ENCODE measurements around the gene PHOSPHO2.

Gene PHOSPHO2

DNA sequence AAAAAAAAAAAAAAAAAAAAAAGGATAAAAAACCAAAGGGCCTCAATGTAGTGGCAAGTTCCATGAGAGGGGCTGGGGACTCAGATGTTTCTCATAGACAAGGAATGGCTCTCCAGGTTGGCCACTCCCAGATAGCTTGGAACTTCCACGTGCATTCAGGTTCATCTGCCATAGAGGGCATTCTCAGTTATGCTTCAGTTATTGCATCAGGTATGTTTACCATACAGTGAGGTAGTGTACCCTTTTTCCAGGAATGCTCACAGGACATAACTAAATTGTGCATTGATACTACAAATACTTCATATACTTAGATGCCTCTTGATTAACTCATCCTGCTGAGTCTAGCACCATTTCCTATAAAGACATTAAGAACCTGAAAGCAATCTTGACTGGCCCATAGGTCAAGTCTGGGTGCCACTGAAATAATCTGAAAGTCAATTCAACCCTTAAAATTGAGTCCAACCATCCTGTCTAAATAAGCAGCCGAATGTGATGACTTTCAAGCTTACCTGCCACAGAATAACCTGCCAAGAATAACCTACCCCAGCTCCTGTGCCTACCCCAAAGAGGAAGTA, 24.7 kb downstream of the PHOSPHO2 start:
- no peak for DNase-seq

DNA sequence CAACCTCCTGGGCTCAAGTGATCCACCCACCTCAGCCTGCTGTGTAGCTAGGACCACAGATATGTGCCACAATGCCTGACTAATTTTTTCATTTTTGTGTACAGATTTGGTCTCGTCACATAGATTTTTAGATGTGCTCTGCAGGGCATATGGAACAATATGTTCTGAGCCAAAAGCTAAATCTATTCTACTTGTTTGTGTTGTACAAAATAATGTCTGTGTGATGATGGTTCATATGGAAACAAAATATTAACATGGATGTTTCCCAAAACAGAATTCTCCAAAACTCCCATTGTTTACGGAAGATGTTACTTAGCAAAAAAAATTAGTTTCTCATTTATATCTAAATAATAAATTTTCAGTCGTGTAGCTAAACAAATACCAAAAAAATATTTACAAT, 26.7 kb downstream of the PHOSPHO2 start:
- DNase-seq = no peak

DNA sequence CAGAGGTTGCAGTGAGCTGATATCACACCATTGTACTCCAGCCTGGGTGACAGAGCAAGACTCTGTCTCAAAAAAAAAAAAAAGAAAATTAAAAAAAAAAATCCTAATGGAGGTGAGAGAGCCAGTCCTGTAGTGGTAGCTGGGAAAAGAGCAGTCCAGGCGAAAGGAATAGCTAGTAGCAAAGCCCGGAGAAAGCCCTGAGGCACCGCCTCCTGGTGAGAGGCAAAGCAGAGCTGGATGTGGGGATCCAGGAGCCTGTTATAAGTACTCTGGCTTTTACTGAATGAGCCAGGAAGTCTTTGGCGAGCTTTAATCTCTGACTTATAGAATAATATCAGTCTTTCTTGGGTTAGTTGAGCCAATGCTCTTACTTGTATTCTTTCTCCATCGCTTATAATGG, 32.8 kb downstream of the PHOSPHO2 start:
- DNase-seq = no peak

DNA sequence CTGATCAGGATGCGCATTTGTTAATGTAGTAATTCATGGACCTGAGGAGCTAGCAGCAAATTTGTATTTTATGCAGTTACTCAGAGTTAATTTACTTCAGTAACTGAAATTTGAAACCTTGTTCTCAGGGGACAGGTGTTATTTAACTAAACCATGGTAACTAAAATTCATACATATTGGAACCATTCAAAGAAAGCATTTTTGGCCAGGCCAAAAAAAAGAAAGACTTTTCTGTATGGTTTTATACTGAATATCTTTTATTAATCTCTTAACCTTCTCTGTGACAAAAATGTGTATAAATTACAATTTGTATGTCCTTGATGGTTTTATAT, 35.0 kb downstream of the PHOSPHO2 start:
- DNase-seq = no peak

DNA sequence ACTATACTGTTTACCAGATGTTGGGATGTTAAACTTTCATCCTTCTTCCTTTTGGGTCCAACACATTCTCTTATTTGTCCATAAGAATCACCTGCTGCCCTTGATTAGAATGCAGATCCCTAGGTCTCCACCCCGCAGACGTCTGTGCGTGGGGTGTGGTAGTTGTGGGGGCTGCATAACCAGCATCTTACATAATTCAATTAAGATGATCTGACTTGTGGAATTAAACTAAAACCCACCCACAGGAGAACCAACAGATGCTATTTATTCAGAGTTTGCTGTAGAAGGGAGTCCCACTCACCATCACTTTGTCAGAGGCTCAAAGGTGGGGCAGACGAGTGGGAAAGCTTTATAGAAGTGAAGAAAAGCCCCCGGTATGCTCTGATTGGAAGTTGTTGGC, 37.8 kb downstream of the PHOSPHO2 start:
- DNase-seq = no peak

DNA sequence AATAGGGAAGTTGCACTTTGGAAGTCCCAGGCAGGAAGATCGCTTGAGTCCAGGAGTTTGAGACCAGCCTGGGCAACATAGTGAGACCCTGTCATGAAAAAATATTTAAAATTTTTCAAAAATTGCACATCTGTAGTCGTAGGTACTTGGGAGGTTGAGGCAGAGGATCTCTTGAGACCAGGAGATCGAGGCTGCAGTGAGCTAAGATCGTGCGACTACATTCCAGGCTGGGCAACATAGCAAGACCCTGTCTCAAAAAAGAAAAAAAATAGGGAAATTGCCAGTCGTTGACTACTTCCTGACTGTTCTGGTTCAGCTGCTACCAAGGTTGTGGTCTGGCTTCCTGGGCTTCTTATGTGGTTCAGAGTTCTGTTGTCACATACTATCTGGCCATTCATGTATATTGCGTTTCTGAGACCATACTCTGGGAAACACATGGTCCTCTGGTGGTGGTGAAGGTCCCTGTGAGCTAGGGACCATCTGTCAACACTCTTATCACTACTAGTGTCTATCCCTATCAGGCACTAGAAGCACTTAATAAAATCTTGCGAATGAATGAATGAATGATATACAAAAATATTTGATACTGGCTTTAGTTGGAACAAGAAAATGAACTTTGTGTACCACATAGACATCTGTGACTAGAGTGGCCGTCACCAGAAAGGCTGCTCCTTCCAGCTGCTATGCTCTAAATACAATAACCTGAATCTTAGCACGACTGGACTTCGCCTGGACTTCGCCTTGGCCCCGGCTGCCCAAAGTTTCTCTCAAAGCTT, 38.5 kb downstream of the PHOSPHO2 start:
- no peak for DNase-seq

DNA sequence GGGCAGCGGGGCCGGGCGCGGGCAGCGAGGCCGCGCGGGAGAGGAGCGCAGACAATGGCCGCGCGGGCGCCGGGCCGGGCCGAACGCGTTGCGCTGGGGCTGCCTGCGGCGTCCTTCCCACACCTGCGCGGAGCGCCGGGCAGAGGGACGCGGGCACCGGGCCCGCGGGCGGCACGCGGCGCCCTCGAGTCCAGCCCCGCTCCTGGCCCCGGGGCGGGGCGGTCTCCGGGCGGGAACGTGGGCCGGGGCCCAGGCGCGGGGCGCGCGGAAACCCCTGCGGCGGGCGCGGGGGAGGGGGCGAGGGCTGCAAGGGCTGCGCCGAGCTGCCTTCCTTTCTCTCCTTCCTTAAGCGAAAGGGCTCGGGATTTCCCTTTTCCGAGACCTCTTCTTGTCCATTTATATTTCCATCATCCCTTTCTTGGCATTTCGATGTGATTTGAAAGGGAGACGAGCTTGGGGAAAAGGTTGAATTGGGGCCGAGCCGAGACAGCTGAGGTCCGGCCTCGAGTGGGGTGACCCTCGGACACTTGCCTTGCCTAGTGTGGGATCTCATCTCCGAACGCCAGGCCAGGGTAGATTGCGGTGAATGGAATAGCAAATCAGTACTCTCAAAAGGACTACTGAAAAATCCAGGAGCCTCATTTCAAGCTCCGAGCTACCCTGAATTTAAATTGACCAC, 40.0 kb downstream of the PHOSPHO2 start:
- DNase-seq = no peak

DNA sequence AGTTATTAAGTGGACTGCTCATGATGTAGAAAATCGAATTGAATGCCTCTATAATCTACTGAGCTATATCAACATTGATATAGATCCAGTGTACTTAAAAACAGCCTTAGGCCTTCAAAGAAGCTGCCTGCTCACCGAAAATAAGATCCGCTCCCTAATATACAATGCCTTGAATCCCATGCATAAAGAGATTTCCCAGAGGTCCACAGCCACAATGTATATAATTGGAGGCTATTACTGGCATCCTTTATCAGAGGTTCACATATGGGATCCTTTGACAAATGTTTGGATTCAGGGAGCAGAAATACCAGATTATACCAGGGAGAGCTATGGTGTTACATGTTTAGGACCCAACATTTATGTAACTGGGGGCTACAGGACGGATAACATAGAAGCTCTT, 41.4 kb downstream of the PHOSPHO2 start:
- DNase-seq = no peak

DNA sequence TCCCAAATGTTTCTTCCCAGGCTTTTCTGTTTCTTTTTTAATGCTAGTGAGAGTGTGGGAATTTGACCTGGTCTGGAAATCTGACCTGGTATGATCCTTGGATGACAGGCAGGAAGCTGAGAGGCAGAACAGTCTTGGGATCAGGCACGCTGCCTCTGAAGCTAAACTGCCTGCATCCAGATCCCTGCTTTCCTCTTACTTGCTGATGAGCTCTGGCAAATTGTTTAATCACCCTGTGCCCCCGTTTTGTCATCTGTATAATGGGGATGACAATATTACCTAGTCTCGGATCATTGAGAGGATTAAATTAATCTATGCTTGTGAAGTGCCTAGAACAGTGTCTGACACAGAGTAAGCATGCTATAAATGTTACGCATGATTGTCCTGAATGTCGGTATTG, 42.6 kb downstream of the PHOSPHO2 start:
- no peak for DNase-seq

DNA sequence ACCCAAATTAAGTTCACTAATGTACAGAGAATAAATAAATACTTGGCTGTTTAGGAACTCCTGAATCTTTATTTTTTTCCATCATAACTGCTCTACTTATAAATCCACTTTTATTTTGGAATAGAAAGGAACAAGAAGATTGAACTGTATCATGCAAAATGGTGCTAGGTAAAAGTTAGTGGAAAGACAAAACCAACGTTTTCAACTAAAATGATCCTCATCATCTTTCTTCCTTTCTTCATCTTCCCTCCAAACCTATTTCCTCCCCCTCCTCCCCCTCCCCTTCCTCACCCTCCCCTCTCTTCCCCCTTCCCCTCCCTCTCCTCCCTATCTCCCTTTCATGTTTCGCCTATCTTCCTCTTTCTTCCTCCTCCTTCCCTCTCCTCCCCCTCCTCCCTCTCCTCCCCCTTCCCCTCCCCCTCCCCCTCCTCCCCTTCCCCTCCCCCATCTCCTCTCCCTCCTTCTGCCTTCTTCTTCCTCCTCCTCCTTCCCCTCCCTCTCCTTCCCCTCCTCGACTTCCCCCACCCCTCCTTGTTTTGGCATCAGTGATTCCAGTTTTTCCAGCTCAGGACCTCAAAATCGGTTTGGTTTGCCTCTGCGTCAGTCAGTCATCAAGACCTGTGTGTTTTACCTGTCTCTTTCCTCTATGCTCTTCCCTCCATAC, 44.4 kb downstream of the PHOSPHO2 start:
- DNase-seq = no peak

DNA sequence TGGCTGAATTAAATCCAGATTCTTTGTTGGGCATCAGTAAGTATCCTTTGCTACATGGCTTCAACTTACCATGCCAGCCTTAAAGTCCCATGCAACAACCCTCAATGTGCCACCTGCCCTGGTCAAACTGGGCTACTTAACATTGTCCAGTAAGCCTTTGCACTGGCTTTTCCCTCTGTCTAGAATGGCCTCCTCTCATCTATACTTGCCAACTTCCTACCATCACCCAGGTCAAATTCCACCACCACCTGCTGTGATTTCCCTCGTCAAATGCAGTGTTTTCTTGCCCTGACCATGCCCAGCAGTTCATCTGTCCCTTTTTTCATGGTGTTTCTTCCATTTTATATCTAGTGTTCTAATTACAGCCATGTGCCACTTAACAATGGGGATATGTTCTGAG, 45.1 kb downstream of the PHOSPHO2 start:
- no peak for DNase-seq

DNA sequence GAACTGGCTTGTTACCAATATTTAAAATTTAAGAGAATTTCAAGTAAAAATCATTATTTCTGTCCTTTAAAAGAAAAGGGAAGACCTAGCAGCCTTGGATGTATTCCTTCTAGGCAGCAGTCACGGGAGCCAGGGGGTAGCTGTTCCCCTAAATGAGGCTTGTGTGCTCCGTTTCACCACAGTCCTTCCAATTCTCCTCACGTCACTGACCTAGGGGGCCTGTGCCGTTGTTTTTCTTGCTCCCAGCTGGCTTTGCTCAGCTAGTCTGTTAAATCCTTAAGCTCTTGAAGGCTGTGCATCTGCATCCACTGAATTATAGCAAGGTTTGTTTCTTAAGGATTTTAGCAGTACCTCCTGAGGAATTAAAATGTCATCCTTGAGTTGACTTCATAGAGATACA, 49.3 kb downstream of the PHOSPHO2 start:
- DNase-seq = no peak

DNA sequence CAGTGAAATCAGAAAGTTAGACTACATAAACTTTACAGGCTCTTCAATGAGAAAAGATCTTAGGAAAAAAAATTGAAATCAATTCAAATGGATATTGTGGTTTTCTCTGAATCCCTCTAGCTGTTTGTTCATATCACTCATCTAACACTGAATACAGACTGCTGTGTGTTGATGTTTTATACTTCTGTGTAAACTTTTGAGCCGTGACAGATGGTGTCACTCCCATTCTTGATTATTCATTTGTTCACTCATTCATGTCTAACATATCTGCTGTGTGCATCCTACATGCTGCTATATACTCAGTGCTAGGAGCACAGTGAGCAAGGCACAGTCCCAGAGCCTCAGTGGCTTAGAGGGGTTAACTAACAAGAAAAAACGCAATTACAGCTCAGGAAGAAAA, 52.0 kb downstream of the PHOSPHO2 start:
- DNase-seq = no peak

DNA sequence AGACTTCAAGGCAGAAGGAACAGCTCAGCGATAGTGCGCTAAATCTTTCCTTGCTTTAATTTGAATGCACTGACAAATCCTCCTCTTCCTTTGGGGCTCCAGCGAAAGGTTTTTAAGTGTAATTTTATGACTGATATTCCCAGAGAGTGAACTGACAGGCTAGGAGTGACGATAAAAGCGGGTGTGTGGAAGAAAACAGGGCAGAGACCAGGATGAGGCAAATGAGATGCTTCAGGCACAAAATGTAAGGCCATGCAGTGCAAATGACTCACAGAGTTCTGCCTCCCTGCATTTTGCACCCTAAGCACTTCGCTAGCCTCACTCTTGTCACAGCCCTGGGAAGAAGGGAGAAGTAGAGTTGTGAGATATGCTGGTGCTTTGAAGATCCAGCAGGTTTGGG, 54.0 kb downstream of the PHOSPHO2 start:
- no peak for DNase-seq

All from NK-92 treated with Interleukin-12 subunit alpha and Interleukin-12 subunit beta, amount 100 ng/mL, for 24 hours (cell line).